ENCODE data around the gene SLC47A1. TPM values are rescaled to one million over a fixed set of nuclear protein-coding genes. Genes with fewer than 3 reads are reported as not detected.

Gene SLC47A1
- total RNA-seq, 4 donors from 2014 or later: 0.95 to 6.2 (median 5.6) TPM

DNA sequence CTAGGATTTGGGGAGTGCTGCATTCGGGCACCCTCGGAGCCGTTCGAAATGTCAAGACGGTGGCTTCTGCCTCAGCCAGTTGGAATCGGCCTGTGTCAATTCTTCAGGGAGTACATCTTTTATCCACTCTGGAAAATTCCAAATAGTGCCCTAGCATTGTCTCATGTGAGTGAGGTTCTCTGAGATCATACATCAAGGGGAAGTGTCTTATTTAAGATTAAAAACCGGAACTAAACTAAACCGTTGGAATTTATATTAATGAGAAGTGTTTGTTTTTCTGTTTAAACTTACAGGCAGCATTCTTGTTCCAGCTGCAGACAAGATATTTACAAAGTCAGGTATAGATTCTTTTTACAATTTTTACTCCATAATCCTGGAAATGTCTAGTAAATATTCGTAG, 56.8 kb downstream of the SLC47A1 start:
- TF ChIP-seq, protein P1, sequence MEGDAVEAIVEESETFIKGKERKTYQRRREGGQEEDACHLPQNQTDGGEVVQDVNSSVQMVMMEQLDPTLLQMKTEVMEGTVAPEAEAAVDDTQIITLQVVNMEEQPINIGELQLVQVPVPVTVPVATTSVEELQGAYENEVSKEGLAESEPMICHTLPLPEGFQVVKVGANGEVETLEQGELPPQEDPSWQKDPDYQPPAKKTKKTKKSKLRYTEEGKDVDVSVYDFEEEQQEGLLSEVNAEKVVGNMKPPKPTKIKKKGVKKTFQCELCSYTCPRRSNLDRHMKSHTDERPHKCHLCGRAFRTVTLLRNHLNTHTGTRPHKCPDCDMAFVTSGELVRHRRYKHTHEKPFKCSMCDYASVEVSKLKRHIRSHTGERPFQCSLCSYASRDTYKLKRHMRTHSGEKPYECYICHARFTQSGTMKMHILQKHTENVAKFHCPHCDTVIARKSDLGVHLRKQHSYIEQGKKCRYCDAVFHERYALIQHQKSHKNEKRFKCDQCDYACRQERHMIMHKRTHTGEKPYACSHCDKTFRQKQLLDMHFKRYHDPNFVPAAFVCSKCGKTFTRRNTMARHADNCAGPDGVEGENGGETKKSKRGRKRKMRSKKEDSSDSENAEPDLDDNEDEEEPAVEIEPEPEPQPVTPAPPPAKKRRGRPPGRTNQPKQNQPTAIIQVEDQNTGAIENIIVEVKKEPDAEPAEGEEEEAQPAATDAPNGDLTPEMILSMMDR (IDR thresholded peaks at IDR 0.05): no peak
- DNase-seq (ENCODE audit: low spot score): no peak
- no peak for ATAC-seq (ENCODE audit: low FRiP score)

DNA sequence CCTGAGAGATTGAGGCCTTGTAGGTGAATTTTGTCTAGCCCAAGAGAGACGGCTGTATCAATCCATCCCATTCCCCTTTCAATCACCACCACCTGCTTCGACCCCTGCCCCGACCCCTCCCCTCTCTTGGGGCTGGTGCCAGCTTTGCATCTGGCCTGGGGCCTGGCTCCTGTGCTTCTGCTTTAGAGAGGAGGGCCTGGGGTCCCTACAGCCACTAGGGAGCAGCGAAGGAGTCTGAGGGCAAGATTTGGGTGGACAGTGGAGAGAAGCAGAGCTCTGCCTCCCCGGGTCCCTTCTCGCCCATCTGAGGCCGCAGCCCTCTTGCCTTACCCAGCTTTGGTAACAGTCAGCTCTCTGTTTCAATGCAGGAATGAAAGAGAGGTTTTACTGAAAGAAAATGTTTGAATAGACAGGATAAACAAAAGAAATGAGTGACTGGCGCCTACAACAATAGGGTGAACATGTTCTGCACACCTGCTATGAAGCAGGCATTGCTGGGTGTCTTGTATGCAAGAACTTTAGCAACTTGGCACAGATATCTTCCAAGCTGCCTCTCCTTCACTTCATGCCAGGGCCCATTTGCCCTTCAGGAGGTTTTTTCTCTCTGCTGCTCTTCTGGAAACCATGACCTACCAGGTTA, 57.4 kb downstream of the SLC47A1 start:
- DNase-seq (ENCODE audit: low spot score) (no peak), ATAC-seq (ENCODE audit: low FRiP score) (no peak)
- TF ChIP-seq, protein P1 (IDR thresholded peaks at IDR 0.05): no peak

DNA sequence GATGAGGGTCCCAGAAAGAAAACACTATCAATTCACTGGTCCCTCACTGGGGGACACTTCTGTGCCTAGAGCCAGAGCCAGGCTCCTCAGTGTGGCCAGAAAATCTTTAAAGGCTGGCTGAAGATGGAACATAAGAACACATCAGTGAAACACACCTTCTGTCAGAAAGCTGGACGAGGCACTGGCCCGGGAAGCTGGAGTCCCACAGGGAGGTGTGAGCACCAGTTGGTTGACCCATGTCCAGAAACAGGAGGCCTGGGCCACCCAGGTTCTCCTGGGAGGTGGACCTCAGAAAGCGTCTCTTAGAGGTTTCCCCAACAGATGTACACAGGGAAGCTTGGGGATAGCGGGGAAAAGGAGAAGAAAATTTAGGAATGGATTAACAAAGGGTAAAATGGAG, 58.7 kb downstream of the SLC47A1 start:
- DNase-seq (ENCODE audit: low spot score) (no peak), ATAC-seq (ENCODE audit: low FRiP score) (no peak)
- TF ChIP-seq, protein P1 (IDR thresholded peaks at IDR 0.05): no peak

DNA sequence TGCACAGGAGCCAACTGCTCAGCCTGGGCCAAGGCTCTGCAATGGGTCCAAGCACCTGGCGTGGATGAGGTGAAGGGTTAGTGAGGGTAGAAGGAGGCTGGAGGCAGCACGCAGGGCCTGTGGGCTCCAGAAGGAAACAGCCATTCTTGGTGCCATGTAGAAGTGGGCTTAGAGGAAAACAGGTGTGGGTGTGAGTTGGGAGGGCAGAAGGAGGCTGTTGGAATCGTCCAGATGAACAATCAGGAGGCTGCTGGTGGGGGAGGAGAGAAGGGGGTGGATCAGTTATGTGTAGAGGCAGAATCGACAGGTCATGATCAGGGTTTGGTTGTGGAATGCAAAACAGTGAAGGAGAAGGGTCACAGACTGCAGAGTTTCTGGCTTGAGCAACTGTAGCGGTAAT, 63.2 kb downstream of the SLC47A1 start:
- DNase-seq (ENCODE audit: low spot score) (no peak), ATAC-seq (ENCODE audit: low FRiP score) (no peak)
- TF ChIP-seq, protein P1 (IDR thresholded peaks at IDR 0.05): no peak

DNA sequence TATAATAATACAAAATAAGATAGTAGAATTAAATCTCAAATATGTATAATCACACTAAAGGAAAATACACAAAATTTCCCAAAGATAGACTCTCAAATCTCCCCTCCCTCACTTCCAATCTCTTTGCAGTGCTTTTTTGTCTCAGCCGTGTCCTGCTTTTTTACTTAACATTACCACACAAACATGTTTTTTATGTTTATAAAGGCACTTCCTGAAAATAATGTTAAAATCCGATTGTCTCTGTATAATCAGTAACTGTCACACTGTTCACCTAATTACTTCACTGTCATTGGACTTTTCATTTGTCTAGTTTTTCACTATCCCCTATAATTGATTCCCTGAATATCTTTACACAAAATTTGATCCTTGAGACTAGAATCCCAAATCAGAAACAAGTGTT, 76.7 kb downstream of the SLC47A1 start:
- TF ChIP-seq, protein P1 (IDR thresholded peaks at IDR 0.05): no peak
- ATAC-seq (ENCODE audit: low FRiP score) (no peak), DNase-seq (ENCODE audit: low spot score) (no peak)

DNA sequence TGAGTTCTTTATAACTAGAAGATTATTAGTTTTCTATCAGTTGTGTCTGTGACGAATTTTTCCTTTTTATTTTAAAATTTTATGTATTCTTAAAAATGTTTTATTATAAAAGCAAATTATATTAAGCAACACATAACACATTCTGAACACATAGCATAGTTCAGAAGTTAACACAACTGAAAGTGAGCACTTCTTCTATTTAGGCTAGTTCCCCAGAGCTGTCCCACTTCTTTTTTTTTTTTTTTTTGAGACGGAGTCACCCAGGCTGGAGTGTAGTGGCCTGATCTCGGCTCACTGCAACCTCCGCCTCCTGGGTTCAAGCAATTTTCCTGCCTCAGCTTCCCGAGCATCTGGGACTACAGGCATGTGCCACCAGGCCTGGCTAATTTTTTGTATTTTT, 77.2 kb downstream of the SLC47A1 start:
- TF ChIP-seq, protein P1 (IDR thresholded peaks at IDR 0.05): no peak
- DNase-seq (ENCODE audit: low spot score) (no peak), ATAC-seq (ENCODE audit: low FRiP score) (no peak)

DNA sequence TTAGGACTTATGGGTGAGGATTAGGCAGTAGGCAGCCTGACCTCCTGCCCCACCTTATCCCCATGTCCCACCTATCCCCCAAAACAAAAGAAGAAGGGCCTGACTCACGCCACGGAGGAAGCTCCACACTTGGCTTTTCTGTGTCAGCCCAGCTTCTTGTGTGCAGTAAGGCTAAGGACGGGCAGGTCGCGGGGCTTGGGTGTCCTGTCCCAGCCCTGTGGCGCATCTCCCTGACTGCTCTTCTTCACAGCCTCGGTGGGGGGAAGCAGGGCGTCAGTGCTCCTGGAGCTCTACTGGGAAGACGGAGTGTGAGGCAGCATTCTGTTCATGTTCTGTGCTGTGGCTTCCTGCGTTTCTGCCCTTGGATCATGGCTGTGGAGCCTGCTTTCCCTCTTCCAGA, 80.3 kb downstream of the SLC47A1 start:
- ATAC-seq (ENCODE audit: low FRiP score): no peak
- DNase-seq (ENCODE audit: low spot score): no peak
- TF ChIP-seq, protein P1 (IDR thresholded peaks at IDR 0.05): no peak

Data from omental fat pad (tissue), 4 donors.